Measurements from ENCODE around the gene OR1L6.

OR1L6 gene, protein sequence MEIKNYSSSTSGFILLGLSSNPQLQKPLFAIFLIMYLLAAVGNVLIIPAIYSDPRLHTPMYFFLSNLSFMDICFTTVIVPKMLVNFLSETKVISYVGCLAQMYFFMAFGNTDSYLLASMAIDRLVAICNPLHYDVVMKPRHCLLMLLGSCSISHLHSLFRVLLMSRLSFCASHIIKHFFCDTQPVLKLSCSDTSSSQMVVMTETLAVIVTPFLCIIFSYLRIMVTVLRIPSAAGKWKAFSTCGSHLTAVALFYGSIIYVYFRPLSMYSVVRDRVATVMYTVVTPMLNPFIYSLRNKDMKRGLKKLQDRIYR
- total RNA-seq, result 0 reads per million in 4 donors

GRCh38 chr9:122742003-122742402, at the start of gene OR1L6:
OR1L6 (plus strand) TSS chr9:122742303; CDS start chr9:122749848, 7,545 bp downstream.
- DNase-seq, result no peak

GRCh38 chr9:122695696-122696095, 46.4 kb upstream of the OR1L6 start:
- no peak for DNase-seq

GRCh38 chr9:122718038-122718437, 24.1 kb upstream of the OR1L6 start:
- DNase-seq, result no peak

- no peak for DNase-seq
These were observed 22.9 kb upstream of the OR1L6 start for GRCh38 chr9:122719218-122719617.

DNA sequence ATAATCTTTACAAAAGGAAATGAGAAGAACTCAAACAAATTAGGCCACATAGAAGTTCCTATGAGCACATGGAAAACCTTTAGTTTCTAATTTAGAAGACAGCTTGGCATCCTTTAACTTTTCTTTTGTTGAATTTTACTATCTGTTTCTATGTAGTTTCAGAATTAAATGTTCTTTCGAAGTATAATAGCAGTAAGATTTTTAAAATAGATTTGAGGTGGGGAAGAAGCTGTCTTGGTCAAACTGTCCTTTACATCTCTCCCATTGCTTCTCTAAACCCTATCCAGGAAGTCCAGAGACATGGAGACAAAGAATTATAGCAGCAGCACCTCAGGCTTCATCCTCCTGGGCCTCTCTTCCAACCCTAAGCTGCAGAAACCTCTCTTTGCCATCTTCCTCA, 18.4 kb upstream of the OR1L6 start, which contains the start of gene OR1L4:
OR1L4 (plus strand) TSS at position 301 of the 400 bp plus-strand sequence; CDS start at position 301, 0 bp downstream.
- no peak for DNase-seq

- DNase-seq, result no peak
These were observed 12.7 kb downstream of the OR1L6 start for GRCh38 chr9:122754825-122755224.

GRCh38 chr9:122767817-122768216, 25.7 kb downstream of the OR1L6 start:
- no peak for DNase-seq

DNA sequence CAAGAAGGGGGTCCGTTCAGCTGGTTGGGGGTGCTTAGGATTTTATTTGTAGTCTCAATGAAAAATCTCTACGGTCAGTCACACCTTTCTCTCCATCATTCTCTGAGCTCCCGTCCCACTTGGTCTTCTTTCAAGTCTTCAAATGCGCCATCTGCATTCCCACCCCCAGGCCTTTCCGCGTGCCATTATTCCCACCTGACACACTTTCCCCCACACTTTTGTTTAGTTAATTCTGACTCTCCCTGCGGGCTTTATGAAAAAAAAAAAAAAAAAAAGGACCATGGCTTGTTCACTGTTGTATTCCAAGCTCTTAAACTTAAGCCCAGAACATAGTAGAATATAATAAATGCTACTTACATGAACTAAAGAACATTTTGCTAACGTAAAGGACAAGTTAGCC, 34.9 kb downstream of the OR1L6 start:
- DNase-seq, result no peak

DNA sequence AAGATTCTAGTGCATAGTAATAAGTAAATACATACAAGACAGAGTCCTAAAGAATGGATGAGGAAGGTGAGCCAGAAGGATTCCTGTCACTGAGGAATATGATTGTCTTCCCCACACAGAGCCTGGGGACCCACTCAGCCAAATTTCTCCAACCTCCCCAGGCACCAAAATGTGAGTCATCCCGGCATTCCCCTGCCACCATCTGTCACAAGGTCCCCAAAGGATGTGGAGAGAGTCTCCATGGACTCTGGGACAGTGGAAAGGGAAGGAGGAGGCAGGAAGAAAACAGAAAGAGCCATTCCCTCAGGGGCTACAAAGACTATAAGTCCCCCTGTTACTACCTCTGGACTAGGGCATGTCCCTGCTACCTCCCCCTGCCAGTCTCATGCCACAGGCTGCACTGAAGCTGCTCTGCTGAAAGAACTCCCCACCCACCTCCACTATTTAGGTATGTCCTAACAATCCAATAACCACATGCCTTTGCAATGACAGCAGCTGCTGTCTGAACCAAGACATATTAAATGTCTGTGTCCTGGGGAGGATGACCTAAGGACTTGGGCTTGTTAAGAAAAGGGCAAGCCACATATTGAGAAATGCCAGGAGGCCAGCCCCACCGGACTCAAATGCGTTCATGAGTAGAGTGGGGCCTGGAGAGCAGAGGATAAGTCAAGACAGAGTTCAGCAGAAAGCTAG, 36.0 kb downstream of the OR1L6 start:
- DNase-seq, result no peak

DNA sequence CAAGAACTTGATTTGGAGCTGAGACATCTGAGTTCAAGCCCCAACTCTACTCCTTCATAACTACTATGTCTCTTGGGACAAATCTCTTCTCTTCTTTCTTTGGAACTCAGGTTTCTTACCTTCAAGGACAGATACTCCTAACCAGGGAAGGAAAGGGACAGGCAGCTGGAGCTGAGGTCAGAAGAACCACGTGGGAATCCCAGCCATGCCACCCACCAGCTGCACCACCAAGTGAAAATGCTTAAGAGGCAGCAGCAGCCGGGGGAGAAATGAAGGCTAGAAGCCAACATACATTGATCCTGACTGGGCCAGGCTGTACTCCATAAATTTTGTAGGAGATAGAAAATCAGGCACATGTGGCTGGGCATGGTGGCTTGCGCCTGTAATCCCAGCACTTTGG, 37.1 kb downstream of the OR1L6 start:
- no peak for DNase-seq

DNA sequence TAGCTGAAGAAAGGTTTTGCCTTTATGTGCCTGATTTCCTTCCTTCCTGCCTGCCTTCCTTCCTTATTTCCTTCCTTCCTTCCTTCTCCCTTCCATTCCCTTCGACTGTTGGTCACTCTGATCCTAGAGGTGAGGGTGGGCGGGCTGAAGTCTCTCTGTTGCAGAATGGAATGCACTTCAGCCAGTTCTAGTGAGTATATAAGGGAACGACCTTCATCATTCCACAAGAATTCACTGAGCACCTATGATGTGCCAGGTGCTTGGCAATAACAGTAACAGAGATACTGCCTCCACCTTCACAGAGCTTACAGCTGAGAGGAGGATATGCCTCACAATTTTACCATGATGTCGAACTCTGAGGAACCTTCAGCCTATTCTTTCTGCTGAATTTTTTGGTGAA, 37.9 kb downstream of the OR1L6 start:
- no peak for DNase-seq

- no peak for DNase-seq
These were observed 39.6 kb downstream of the OR1L6 start for GRCh38 chr9:122781671-122782070.

DNA sequence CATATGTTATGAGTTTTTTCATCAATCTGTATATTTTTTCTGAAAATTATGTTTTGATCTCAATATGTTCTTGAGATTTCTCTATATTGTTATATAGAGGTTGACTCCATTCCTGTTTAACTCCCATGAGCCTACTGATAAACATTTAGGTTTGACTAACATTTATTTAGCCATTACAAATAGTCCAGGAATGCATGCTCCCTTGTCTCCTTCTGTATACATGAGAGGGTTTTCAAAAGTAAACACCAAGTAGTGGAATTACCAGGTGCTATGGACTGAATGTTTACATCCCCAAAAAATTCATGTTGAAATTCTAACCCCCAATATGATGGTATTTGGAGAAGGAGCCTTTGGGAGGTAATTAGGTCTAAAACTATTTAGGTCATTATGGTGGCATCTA, 43.2 kb downstream of the OR1L6 start:
- DNase-seq, result no peak

DNA sequence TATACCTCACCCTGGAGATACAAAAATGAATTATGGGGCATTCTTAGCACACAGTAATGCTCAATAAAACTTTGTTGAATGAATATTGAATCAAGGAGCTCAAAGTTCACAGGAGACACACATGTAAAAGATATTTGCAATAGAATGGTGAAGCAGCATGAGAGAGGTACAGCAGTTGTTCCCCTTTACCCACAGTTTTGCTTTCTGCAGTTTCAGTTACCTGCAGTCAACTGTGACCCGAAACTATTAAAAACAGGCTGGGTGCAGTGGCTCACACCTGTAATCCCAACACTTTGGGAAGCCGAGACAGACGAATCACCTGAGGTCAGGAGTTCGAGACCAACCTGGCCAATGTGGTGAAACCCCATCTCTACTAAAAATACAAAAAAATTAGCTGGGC, 44.2 kb downstream of the OR1L6 start:
- DNase-seq, result no peak

- no peak for DNase-seq
These were observed 46.7 kb downstream of the OR1L6 start, which contains the start of gene OR5C1 for GRCh38 chr9:122788831-122789230. OR5C1 (plus strand) TSS chr9:122788933; CDS start chr9:122788933, 0 bp downstream.

GRCh38 chr9:122789256-122790046, 47.3 kb downstream of the OR1L6 start:
- DNase-seq, result no peak

- DNase-seq, result no peak
These were observed 50.0 kb downstream of the OR1L6 start for GRCh38 chr9:122791872-122792669.

DNA sequence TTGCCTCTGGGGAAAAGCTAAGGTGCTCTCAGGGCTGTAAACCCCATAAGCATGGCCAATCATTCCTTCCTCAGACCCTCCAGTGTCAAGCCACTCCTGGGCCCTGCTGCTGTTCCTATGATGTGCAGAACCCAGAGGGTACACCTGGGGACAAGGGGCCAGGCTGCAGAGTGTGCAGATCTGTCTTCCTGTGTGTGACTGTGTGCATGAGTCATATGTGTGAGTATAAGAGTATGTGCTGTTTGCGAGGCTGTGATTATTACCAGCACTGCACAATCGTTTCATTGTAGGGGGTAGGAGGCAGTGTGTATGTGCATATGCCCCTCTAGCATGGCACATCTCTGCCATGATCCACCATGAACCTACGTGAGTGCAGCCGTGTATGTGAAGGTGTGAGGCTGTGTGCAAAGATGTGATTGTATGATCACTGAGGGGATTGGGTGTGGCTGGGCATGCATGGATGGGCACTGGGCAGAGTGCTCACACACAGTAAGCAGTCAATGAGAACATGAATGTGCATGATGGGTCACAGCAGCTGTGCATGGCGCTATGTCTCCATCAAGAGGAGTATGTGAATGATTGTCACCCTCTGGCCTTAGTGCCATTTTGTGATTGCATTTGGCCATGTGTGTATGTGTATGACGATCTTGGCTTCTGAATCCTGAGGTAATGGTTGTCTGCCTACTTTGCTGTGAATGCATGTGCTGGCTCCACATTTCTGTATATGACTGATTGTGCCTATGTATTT, 55.4 kb downstream of the OR1L6 start:
- no peak for DNase-seq

Data from T-helper 1 cell (primary cell).